OCI-LY3 (cell line): ENCODE results near the gene RNF144A.

ENCODE experiments used
- EZH2phosphoT487 ChIP-seq: fragments of 200-600 bp; shearing (Covaris generic); IDR thresholded peaks from 2 replicates; pipeline ENCODE4 v1.6.1; 2018; ENCODE audit warnings: antibody characterized with exemption, mixed run types, low read depth
- TF ChIP-seq, protein P1 (sequence below): fragments of 200-600, 300-600 bp; sonication (generic); IDR thresholded peaks from 2 replicates; pipeline ENCODE4 v1.5.1; 2014; ENCODE audit warnings: antibody characterized with exemption, low read length, low read depth

DNA sequence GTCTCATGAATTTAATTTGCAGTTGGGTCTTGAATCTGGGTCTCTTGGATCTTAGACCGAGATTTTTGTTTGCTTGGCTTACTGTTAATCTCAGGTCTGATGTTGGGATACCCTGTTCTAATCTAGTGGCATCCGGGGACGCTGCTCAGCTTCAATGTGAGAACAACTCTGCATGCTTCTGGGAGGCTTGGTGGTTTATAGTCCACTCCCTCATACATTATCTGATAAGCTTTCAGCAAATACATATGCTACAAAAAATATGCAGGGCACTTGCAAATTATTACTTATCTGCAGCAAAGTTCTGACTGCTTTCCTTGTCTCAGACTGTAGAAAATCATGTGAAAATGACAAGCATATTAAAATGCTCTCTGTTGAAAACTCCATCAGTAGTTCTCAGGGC lies 39.4 kb downstream of the RNF144A start:
- TF ChIP-seq, protein P1, sequence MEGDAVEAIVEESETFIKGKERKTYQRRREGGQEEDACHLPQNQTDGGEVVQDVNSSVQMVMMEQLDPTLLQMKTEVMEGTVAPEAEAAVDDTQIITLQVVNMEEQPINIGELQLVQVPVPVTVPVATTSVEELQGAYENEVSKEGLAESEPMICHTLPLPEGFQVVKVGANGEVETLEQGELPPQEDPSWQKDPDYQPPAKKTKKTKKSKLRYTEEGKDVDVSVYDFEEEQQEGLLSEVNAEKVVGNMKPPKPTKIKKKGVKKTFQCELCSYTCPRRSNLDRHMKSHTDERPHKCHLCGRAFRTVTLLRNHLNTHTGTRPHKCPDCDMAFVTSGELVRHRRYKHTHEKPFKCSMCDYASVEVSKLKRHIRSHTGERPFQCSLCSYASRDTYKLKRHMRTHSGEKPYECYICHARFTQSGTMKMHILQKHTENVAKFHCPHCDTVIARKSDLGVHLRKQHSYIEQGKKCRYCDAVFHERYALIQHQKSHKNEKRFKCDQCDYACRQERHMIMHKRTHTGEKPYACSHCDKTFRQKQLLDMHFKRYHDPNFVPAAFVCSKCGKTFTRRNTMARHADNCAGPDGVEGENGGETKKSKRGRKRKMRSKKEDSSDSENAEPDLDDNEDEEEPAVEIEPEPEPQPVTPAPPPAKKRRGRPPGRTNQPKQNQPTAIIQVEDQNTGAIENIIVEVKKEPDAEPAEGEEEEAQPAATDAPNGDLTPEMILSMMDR: no peak
- no peak for TF ChIP-seq EZH2phosphoT487
